ENCODE results near the gene PDCD1LG2. TPM values are rescaled to one million over a fixed set of nuclear protein-coding genes. Genes with fewer than 3 reads are reported as not detected.
A peak's percentile ranks its signal among the peaks of the same experiment; 100 is the strongest.

Gene PDCD1LG2
- total RNA-seq, 1 donor, result 59.6 TPM

DNA sequence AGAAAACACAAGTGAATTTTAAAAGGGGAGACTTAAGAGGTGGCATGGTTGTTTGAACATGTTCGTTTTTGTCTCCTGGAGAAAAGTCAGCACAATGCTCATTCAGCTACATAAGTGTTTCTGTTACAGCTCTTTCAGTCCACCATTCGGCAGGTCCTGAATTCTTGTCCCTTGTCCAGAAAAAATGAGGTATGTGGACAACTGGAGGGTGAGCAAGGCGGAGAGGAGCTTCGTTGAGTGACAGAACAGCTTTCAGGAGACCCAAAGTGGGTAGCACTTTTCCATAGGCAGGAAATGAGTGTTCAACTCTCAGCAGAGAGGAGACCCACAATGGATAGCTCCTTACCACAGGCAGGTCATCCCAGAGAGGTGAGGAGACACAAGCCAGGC lies 4.9 kb downstream of the PDCD1LG2 start:
- H3K4me3 ChIP-seq (ENCODE audit: low read depth, low read length), result no peak overlapping the region
- TF ChIP-seq, protein P1, sequence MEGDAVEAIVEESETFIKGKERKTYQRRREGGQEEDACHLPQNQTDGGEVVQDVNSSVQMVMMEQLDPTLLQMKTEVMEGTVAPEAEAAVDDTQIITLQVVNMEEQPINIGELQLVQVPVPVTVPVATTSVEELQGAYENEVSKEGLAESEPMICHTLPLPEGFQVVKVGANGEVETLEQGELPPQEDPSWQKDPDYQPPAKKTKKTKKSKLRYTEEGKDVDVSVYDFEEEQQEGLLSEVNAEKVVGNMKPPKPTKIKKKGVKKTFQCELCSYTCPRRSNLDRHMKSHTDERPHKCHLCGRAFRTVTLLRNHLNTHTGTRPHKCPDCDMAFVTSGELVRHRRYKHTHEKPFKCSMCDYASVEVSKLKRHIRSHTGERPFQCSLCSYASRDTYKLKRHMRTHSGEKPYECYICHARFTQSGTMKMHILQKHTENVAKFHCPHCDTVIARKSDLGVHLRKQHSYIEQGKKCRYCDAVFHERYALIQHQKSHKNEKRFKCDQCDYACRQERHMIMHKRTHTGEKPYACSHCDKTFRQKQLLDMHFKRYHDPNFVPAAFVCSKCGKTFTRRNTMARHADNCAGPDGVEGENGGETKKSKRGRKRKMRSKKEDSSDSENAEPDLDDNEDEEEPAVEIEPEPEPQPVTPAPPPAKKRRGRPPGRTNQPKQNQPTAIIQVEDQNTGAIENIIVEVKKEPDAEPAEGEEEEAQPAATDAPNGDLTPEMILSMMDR (IDR thresholded peaks at IDR 0.05; ENCODE audit: insufficient read depth, low read depth, low read length), result no peak
- DNase-seq (ENCODE audit: low read depth), result no peak

DNA sequence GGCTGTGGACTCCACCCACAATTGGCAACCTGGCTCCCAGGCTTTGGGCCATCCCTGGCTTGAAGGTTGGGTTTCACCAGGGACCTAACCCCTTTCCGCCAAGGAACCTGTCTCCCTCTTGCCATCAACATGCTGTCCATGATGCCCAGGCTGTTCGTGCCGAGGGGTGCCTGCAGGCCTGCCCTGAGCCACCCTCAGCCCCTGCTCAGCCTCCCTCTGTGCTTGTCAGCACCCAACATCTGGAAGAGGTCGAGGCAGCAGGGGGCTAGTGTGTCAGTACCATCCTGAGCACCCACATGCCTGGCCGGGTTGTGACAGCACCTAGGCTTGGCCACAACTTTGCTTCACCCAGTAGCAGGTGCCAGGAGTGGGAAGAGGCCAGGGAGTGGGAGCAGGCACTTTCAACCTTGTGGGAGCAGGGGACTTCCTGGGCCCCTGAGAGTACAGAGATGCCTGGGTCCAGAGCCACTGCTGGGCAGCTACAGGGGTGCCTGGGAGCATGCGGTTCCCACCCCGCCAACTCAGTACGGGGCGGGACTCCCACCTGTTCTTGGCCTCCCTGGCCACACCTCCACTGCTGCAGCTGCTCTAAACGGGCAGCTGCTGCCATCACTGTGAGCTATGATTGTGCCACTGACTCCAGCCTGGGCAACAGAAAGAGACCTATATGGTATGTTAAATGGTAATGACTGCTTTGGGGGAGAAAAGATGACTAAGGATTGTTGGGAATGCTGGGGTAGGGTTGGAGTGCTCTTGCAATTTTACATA lies 6.3 kb downstream of the PDCD1LG2 start:
- TF ChIP-seq, protein P1 (IDR thresholded peaks at IDR 0.05; ENCODE audit: insufficient read depth, low read depth, low read length), result no peak
- DNase-seq (ENCODE audit: low read depth), result no peak
- no peak overlapping the region for H3K4me3 ChIP-seq (ENCODE audit: low read depth, low read length)

DNA sequence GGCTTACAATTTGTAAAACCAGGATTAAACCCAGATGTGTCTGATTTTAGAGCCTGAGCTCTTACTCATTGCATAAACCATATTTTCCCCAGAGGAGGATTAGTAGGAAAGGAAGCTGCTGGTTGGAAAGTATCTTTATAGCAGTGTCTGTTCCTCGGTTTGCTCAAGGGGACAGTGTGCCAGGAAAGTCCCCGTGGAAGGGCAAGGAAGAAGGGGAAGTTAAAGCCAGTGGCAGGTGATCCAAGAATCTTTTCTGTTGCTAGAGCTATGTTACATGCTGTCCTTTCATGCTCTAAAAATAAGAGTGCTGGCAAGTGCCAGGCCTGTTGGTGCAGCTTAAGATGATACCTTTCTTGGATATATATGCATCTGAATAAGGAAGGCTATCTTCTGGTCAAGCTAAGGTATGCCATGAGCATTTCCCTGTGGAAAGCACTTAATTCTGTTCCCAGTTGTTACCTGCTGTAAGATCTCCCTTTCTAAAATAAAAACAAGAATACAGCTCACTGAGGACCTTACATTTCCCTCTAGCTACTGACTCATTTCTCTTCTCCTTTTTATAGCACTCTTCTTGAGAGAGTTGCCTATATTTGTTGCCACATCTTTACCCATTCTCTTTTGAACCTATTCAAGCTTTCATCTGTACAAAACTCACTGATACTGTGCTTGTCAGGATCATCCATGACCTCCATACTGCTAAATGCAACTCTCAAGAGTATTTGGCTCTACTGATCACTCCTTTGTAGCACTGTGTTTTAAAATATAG lies 8.0 kb downstream of the PDCD1LG2 start:
- DNase-seq (ENCODE audit: low read depth), result peak; percentile 48
- TF ChIP-seq, protein P1 (IDR thresholded peaks at IDR 0.05; ENCODE audit: insufficient read depth, low read depth, low read length), result no peak
- H3K4me3 ChIP-seq (ENCODE audit: low read depth, low read length), result no peak overlapping the region

DNA sequence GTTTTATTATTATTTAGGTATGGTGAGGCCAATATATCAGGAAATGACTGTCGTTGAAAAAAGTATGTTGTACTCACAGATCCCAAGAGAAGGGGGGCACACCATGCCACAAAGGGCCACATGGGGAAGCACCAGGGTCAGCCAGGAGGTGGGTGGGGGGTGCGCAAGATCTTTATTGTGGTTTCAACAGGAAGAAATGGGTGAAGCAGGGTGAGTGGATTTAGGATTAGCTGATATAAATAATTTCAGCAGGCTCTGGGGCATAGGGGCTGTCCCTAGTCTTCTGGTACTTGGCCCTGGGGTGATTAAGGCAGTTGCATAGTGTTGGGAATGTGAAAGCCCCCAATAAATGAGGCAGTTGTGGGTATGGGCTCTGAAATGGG lies 8.6 kb downstream of the PDCD1LG2 start:
- H3K4me3 ChIP-seq (ENCODE audit: low read depth, low read length), result no peak overlapping the region
- DNase-seq (ENCODE audit: low read depth), result no peak
- TF ChIP-seq, protein P1 (IDR thresholded peaks at IDR 0.05; ENCODE audit: insufficient read depth, low read depth, low read length), result no peak

DNA sequence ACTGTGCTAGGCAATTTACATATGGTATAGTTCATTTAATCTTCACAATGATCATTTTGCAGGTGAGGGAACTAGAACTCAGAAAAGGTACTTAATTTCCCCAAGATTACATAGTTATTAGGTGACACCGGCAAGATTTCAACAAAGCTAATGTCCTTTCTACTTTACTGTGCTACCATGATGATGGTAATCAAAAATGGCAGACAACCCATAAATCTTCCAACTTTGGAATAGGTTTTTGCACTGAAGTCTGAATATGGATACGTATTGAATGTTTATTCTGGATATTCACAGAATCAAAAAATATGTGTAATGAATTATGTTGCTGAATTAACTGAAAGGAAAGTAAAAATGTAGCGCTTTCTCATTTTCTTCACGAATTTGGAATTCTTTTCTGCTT lies 13.8 kb downstream of the PDCD1LG2 start:
- no peak overlapping the region for H3K4me3 ChIP-seq (ENCODE audit: low read depth, low read length)
- TF ChIP-seq, protein P1 (IDR thresholded peaks at IDR 0.05; ENCODE audit: insufficient read depth, low read depth, low read length), result no peak
- no peak for DNase-seq (ENCODE audit: low read depth)

DNA sequence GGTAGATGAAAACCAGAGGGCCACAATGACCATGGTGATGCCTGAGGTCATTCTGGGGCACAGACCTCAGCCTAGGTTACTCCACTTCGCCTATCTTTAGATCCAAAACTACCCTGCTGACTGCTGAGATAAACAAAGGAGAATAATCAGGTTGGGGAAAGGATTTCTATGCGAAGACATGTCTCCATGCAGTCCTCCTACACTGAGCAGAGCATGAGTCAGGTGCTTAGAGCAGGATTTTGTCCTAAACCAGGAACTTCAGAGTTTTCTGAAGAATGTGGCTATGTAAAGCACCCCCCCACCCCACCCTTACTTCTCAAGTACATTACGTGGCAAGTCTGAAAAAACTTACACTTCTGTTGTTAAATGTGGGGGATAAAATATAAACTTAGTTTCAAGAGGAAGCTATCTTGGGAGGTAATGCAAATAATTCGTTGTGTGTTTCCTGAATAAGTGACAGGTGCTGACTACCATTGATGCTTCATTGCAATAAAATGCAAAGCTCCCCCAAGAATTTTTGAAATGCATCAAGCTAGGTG lies 19.4 kb downstream of the PDCD1LG2 start:
- H3K4me3 ChIP-seq (ENCODE audit: low read depth, low read length), result no peak overlapping the region
- DNase-seq (ENCODE audit: low read depth), result no peak
- TF ChIP-seq, protein P1 (IDR thresholded peaks at IDR 0.05; ENCODE audit: insufficient read depth, low read depth, low read length), result no peak
